CD4-positive, alpha-beta T cell treated with Interleukin-10 for 1 hour (primary cell): ENCODE measurements around the gene CTAG1A.
"Not testable (repeated sequence)": the region's sequence is repeated elsewhere in the genome, so short reads cannot be mapped to it uniquely, and the experiment has no call there.

Experiments used
- DNase-seq: peaks from one replicate; pipeline ENCODE4 v3.0.0-alpha.2; 2020

The CTAG1A gene

DNA sequence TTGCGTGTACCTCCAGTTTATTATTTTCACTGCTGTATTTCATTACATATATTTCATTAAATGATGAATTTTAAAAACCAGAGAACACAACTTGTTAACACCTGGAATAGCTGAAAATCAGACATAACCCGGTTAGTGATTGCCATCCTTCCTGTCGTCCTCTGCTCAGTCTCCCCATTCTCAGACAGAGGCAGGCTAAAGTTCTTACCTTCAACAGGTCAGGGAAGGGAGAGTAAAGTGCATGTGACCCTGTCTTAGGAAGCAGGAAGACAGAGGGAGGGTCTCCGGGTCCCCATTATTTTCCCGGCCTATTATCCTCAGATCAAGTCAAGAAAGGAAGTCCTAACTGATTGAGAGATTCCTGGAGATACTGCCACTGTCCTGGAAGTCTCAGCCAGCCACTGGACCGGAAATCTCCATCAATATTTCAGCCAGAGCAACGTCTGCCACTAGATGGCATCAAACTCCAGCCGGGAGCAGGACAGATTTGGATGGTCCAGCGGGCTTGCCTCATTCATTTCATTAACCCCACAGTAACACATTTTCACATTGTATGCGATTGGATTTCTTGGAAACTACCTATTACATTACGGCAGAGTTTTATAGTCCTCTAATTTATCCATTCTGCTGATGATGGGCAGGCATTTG, 36.0 kb downstream of the CTAG1A start:
- DNase-seq, result not testable (repeated sequence)

- not testable (repeated sequence) for DNase-seq
Observed at GRCh38 chrX:154628960-154629359, 44.0 kb downstream of the CTAG1A start.

- not testable (repeated sequence) for DNase-seq
Observed at GRCh38 chrX:154630949-154631348, 46.0 kb downstream of the CTAG1A start.

GRCh38 chrX:154633661-154634060, 48.7 kb downstream of the CTAG1A start:
- not testable (repeated sequence) for DNase-seq
